Activated B cell treated with CpG ODN at 0.5 μM for 24 hours (primary cell): ENCODE results near the gene DHODH. TPM values are rescaled to one million over a fixed set of nuclear protein-coding genes. Genes with fewer than 3 reads are reported as not detected.
A peak's percentile ranks its signal among the peaks of the same experiment; 100 is the strongest.

ENCODE experiments used
- ATAC-seq: fragments of 200-7000 bp; cut with Tn5 transposase; one replicate; pipeline ENCODE4 v1.10.0; 2021; ENCODE audit warnings: low read depth, mild to moderate bottlenecking, moderate library complexity
- CTCF ChIA-PET: fragments of 350-600 bp; sonication (Branson Sonifier 250); formaldehyde crosslinking; loops from one replicate; lab custom pipeline; 2021; ENCODE audit warnings: antibody characterized with exemption; lab: Charles Lee
- POLR2A ChIA-PET: fragments of 350-600 bp; sonication (Branson Sonifier 250); formaldehyde crosslinking; loops from one replicate; lab custom pipeline; 2021; ENCODE audit warnings: antibody characterized with exemption; lab: Charles Lee
- DNase-seq: peaks from one replicate; pipeline ENCODE4 v3.0.0; 2022
- H3K27ac Mint-ChIP-seq: one replicate; pipeline ENCODE4 v1.8.0; 2020; ENCODE audit warnings: mixed read lengths
- H3K27me3 Mint-ChIP-seq: one replicate; pipeline ENCODE4 v1.8.0; 2021; ENCODE audit warnings: mixed read lengths
- H3K36me3 Mint-ChIP-seq: one replicate; pipeline ENCODE4 v1.8.0; 2021; ENCODE audit warnings: low read depth, mixed read lengths
- H3K4me1 Mint-ChIP-seq: one replicate; pipeline ENCODE4 v1.8.0; 2021; ENCODE audit warnings: mixed read lengths
- H3K4me3 Mint-ChIP-seq: one replicate; pipeline ENCODE4 v1.8.0; 2020; ENCODE audit warnings: mild to moderate bottlenecking, mixed read lengths
- H3K9me3 Mint-ChIP-seq: one replicate; pipeline ENCODE4 v1.8.0; 2020; ENCODE audit warnings: mixed read lengths
- intact Hi-C: fragments of 100-400 bp; cut with micrococcal nuclease; formaldehyde crosslinking; loops from one replicate; pipeline ENCODE4 v1.15.1; 2024
- total RNA-seq: library from RNA; stranded (reverse); gene quantifications from 2 replicates; pipeline ENCODE4 v1.2.3, GENCODE V29; 2022
- TF ChIP-seq, protein P1 (sequence below): fragments of 200-600 bp; IDR thresholded peaks from one replicate; pipeline ENCODE4 v1.8.0; 2022; ENCODE audit warnings: antibody characterized with exemption, mild to moderate bottlenecking

DHODH gene
- 12.0 and 13.0 TPM in 2 replicates for total RNA-seq

GRCh38 chr16:72008424-72009216, at the start of gene DHODH:
Gene DHODH (plus strand): TSS chr16:72008744. CDS start chr16:72008765, 21 bp downstream.
- TF ChIP-seq, protein P1, sequence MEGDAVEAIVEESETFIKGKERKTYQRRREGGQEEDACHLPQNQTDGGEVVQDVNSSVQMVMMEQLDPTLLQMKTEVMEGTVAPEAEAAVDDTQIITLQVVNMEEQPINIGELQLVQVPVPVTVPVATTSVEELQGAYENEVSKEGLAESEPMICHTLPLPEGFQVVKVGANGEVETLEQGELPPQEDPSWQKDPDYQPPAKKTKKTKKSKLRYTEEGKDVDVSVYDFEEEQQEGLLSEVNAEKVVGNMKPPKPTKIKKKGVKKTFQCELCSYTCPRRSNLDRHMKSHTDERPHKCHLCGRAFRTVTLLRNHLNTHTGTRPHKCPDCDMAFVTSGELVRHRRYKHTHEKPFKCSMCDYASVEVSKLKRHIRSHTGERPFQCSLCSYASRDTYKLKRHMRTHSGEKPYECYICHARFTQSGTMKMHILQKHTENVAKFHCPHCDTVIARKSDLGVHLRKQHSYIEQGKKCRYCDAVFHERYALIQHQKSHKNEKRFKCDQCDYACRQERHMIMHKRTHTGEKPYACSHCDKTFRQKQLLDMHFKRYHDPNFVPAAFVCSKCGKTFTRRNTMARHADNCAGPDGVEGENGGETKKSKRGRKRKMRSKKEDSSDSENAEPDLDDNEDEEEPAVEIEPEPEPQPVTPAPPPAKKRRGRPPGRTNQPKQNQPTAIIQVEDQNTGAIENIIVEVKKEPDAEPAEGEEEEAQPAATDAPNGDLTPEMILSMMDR, result no peak
- intact Hi-C loops, result loop anchor here (1.0 to 10.0 kb wide), 12 partner anchors 47 to 720 kb away; partner anchors contain the start of genes ATXN1L, CMTR2, DHX38 and IST1
- POLR2A ChIA-PET, result interaction anchor here (0.6 to 0.9 kb wide), 4 partner anchors 85 to 1715 kb away, joined by 3 to 7 read pairs (median 6); partner anchors contain the start of genes DHX38 and TXNL4B
- Mint-ChIP-seq H3K27me3 (peaks cover 2% of the 10 kb centered on the region), H3K4me1 (peaks cover 18% of the 10 kb centered on the region), H3K36me3 (peaks cover 14% of the 10 kb centered on the region), H3K4me3 (peak within 1 kb of the TSS; percentile 91), H3K27ac (peak within 1 kb of the TSS; percentile 91), H3K9me3 (no peaks in the 10 kb centered on the region)
- CTCF ChIA-PET, result no interaction called here
- DNase-seq (peak; percentile 92), ATAC-seq (peak; percentile 98)

DNA sequence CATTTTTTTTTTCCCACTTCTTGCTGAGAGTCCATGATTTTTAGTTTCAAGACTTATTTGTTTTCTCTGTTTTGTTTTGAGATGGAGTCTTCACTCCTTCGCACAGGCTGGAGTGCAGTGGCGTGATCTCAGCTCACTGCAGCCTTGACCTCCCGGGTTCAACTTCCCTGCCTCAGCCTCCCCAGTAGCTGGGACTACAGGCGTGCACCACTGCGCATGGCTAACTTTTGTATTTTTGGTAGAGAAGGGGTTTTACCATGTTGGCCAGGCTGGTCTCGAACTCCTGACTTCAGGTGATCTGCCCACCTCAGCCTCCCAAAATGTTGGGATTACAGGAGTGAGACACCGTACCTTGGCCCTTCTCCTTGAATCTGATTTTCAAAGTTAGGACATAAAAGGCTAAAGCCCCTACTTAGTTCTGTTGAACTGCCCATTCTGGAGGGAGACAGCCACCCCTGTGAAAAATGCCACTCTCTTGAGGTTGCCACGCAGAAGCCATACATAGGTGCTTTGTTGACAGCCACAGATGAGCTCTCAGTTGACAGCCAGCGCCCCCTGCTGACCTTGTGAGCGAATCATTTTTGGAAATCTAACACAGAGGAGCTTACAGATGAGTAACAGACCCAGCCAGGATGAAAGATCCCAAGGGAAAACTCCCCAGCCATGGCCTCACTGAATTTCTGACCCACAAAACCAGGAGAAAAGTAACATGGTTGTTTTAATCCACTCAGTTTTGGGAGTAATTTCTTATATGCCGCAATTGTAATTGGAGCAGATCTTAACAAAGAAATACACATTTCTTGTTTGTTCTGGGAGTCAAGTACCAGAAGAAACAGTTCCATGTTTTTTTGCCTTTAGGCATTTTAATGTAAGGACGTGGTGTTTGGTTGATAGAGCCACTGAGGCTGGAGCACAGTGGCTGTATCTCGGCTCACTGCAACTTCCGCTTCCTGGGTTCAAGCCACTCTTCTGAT, 47.2 kb upstream of the DHODH start:
- no peaks in the 10 kb centered on the region for H3K36me3 Mint-ChIP-seq
- intact Hi-C loops, result loop anchor here (1.0 to 10.0 kb wide), 6 partner anchors 47 to 297 kb away; partner anchors contain the start of genes AP1G1, DHODH and IST1
- ChIA-PET CTCF (interaction anchor here (0.6 to 3.0 kb wide), 23 partner anchors 10 to 396 kb away, joined by 3 to 20 read pairs (median 3); partner anchors contain the start of gene ZNF821), POLR2A (interaction anchor here (0.6 kb wide), 1 partner anchor 143 kb away, joined by 6 read pairs; no protein-coding TSS in a partner anchor)
- H3K27me3 Mint-ChIP-seq, result peaks cover 3% of the 10 kb centered on the region
- no peaks in the 10 kb centered on the region for H3K9me3 Mint-ChIP-seq
- DNase-seq (peak; percentile 63), ATAC-seq (peak; percentile 89)
- H3K4me1 Mint-ChIP-seq, result peaks cover 27% of the 10 kb centered on the region
- H3K27ac Mint-ChIP-seq, result no peak overlapping the region
- no peak overlapping the region for H3K4me3 Mint-ChIP-seq
- TF ChIP-seq, protein P1, result no peak

DNA sequence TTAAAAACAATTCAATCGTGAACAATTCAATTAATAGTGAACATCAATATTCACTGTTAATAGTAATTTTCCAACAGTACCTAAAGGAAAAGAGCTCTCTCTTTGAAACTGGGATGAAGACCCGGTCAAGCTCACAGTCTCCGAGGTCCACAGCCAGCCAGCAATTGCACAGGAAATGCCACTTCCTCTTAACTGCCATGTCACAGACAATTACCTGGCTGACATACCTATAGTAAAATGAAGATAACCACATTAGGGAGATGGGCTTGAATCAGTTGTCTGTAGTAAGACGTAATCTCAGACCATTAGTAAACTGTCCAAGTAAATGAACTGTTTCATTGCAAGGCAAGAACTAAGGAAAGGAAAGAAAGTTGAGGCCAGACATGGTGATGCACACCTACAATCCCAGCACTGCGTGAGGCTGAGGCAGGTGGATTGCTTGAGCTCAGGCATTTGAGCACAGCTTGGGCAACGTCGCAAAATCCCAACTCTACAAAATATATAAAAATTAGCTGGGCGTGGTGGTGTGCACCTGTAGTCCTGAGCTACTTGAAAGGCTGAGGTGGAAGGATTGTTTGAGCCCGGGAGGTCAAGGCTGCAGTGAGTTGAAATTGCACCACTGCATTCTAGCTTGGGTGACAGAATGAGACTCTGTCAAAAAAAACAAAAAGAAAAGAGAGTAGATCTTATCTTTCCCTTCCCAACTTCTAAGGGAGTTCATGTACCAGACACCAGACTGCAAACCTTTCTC, 45.2 kb upstream of the DHODH start:
- H3K27ac Mint-ChIP-seq, result no peak overlapping the region
- peaks cover 3% of the 10 kb centered on the region for H3K27me3 Mint-ChIP-seq
- ChIA-PET CTCF (interaction anchor here (3.0 kb wide), 1 partner anchor 80 kb away, joined by 20 read pairs; the partner anchor contains the start of gene ZNF821), POLR2A (no interaction called here)
- TF ChIP-seq, protein P1, result no peak
- ATAC-seq (no peak), DNase-seq (no peak)
- no peaks in the 10 kb centered on the region for H3K9me3 Mint-ChIP-seq
- H3K4me3 Mint-ChIP-seq, result no peak overlapping the region
- H3K4me1 Mint-ChIP-seq, result peaks cover 22% of the 10 kb centered on the region
- H3K36me3 Mint-ChIP-seq, result no peaks in the 10 kb centered on the region
- intact Hi-C loops, result loop anchor here (10.0 kb wide), 1 partner anchor 298 kb away; no protein-coding TSS in a partner anchor

DNA sequence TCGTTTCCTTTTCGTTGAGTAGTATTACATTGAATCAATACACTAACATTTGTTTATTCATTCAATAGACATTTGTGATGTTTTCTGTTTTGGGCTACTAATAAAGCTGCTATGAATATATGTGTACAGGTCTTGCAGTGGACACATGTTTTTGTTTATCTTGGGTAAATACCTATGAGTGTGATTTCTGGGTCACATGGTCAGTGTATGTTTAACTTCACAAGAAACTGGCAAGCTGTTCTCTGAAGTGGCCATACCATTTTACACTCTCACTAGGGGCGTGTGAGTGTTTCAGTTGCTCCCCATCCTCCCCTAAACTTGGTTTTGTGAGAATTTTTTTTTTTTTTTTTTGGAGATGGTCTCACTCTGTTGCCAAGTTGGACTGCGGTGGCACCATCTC, 43.3 kb upstream of the DHODH start:
- no peaks in the 10 kb centered on the region for H3K9me3 Mint-ChIP-seq
- peaks cover 13% of the 10 kb centered on the region for H3K4me1 Mint-ChIP-seq
- DNase-seq, result no peak
- ChIA-PET POLR2A (no interaction called here), CTCF (no interaction called here)
- no peaks in the 10 kb centered on the region for H3K36me3 Mint-ChIP-seq
- intact Hi-C loops, result loop anchor here (10.0 kb wide), 1 partner anchor 300 kb away; no protein-coding TSS in a partner anchor
- no peak overlapping the region for H3K27ac Mint-ChIP-seq
- TF ChIP-seq, protein P1, result no peak
- peaks cover 3% of the 10 kb centered on the region for H3K27me3 Mint-ChIP-seq
- no peak for ATAC-seq
- H3K4me3 Mint-ChIP-seq, result no peak overlapping the region
